Small intestine (tissue), 7 donors: ENCODE data around the gene EFNA2. TPM values are rescaled to one million over a fixed set of nuclear protein-coding genes. Genes with fewer than 3 reads are reported as not detected.
A peak's percentile ranks its signal among the peaks of the same experiment; 100 is the strongest.

Experiments
- DNase-seq, 2 donors: peaks; one replicate each; pipeline versions ENCODE4 v3.0.0 to v3.0.0-alpha.2; 2013
- FAIRE-seq: peaks from 2 replicates; lab custom pipeline; 2012; peaks lifted over from hg19 to GRCh38; lab: Jason Lieb, UNC
- H3K27ac ChIP-seq, 3 donors: one replicate each; pipeline ENCODE4 v1.5.1; 2013; ENCODE audit warnings: low read length in 2 of 3, mild to moderate bottlenecking in 2 of 3, control low read depth in 1 of 3, inconsistent platforms in 1 of 3, low read depth in 1 of 3, moderate library complexity in 1 of 3
- H3K27me3 ChIP-seq, 3 donors: one replicate each; pipeline ENCODE4 v1.6.1; 2013; ENCODE audit warnings: low read length in 3 of 3, inconsistent platforms in 1 of 3; ENCODE audit not compliant: control insufficient read depth in 3 of 3, insufficient read depth in 3 of 3
- H3K36me3 ChIP-seq, 3 donors: one replicate each; pipeline ENCODE4 v1.6.1; 2013; ENCODE audit warnings: low read length in 3 of 3, inconsistent platforms in 1 of 3, low read depth in 1 of 3, mild to moderate bottlenecking in 1 of 3, moderate library complexity in 1 of 3; ENCODE audit not compliant: control insufficient read depth in 3 of 3, insufficient read depth in 2 of 3
- H3K4me1 ChIP-seq, 3 donors: one replicate each; pipeline ENCODE4 v1.6.1; 2013; ENCODE audit warnings: low read length in 2 of 3, inconsistent platforms in 1 of 3, low read depth in 1 of 3, mild to moderate bottlenecking in 1 of 3, moderate library complexity in 1 of 3; ENCODE audit not compliant: control insufficient read depth in 3 of 3, insufficient read depth in 2 of 3
- H3K4me3 ChIP-seq, 3 donors: one replicate each; pipeline ENCODE4 v1.5.1; 2013; ENCODE audit warnings: low read length in 3 of 3, control low read depth in 1 of 3, inconsistent platforms in 1 of 3, low read depth in 1 of 3, mild to moderate bottlenecking in 1 of 3, moderate library complexity in 1 of 3
- H3K9me3 ChIP-seq, 2 donors: one replicate each; pipeline ENCODE4 v1.6.1; 2013; ENCODE audit warnings: low read depth in 1 of 2, low read length in 1 of 2; ENCODE audit not compliant: control insufficient read depth in 2 of 2, insufficient read depth in 1 of 2
- WGBS, 3 donors: extraction: QIAGEN DNeasy Blood & Tissue Kit; methylation state at CpG; one replicate each; pipeline ENCODE4 v1.1.7; 2013; 5-methylcytosine and 5-hydroxymethylcytosine counted together
- polyA plus RNA-seq, 4 donors: library from polyadenylated mRNA; stranded (reverse) in 3 of 4; unstranded in 1 of 4; fragments of 200-250 nt in 3 of 4; fragments of 120-200 nt in 1 of 4; gene quantifications; one replicate each; pipeline versions ENCODE4 v1.2.1 to v1.2.3, GENCODE V29; 2013
- donor health status: healthy with polysubstance abuse.
- donor health status: control.
- donor health status: control.
- donor health status: Bipolar disorder and iron deficiency.
- donor health status: healthy.

Gene EFNA2
- polyA plus RNA-seq, 4 donors: 17.7 to 31.3 (median 27.6) TPM

DNA sequence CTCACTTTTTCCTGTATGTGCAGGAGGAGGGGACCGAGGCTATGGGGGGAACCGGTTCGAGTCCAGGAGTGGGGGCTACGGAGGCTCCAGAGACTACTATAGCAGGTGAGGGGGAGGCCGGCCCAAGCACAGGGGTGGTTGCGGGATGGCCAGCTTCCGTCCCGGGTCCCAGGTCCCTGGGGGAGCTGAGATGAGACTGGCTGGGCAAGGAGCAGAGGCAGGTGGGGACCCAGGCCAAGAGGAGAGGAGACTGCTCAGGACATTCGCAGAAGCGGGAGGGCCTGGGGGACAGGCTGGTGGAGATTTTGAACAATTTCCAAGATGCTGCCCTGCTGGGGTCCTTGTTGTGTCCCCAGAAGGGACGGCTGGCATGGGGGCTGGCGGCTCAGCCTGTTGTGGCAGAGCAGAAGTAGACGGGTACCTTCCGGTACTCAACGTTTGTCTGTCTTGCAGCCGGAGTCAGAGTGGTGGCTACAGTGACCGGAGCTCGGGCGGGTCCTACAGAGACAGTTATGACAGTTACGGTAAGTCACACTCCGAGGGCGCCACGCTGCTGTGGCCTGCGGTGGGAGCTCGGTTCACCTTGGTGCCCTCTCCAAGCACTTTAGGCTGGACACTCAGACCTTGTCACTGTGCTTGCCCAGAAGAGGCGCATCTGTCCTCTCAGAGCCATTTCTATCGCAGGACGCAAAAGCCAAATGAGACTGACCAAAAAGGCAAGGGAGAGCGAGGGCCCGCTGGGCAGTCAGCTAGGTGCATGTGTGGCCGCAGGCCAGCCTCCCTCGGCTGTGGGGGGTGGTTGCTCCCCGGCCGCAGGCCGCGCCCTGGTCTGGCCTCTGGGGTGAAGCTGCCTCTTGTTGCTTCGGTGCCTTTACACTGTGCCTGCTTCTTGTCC, 13.9 kb upstream of the EFNA2 start:
- Histone ChIP-seq H3K9me3 (no peaks in the 10 kb centered on the region), H3K4me1 (peaks cover 10 to 68% (median 17%) of the 10 kb centered on the region in 3 donors), H3K4me3 (peak overlapping the region in 1 of 3 donors; percentile 86), H3K36me3 (peaks cover 14 to 62% (median 28%) of the 10 kb centered on the region in 3 donors), H3K27me3 (no peaks in the 10 kb centered on the region), H3K27ac (peak overlapping the region in 1 of 3 donors; percentile 39)
- WGBS, 3 donors: 66 to 75% (median 71%) methylated on average over 37 of the region's 37 CpGs
- DNase-seq (no peak), FAIRE-seq (no peak)

- H3K4me3 ChIP-seq: no peak overlapping the region
- DNase-seq: peak in 1 of 2 donors; percentile 30
- FAIRE-seq: no peak
These were observed 13.0 kb upstream of the EFNA2 start for GRCh38 chr19:1272423-1273262.

DNA sequence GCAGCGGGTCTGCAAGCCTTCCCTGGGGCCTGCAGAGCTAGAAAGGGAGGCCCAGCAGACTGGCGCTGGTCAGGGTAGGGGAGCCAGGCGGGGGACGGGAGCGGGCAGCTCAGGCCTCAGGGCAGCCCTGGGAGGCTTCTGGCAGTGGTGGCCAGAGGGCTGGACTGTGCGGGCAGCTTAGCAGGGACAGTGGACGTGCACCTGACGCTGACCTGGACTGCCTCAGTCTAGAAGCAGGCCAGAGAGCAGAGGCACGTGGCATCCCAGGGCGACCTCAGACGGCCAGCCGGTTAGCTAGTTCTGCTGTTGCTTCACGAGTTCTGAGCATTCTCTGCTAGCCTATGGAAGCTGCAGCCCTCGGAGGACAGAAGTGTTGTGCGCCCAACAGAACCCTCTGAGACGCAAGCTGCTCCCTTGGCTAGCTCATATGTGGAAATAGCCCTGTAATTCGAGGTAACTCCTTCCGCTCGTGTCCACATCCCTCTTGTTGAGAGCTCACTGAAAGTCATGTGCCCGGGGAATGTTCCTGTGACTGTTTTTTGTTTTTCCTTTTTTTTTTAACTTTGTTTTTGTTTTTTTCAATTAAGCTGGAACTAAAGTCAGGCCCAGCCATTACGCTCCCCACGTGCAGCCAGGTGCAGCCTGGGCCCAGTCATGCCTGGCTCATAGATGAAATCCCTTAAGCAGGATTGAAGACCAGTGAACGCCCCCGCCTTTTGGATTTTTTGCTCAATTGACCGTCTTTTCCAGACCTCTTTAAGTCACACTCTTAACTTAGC, 12.2 kb upstream of the EFNA2 start:
- peak overlapping the region in 1 of 3 donors; percentile 6 for H3K27ac ChIP-seq

More at GRCh38 chr19:1272423-1273262, 13.0 kb upstream of the EFNA2 start:
- H3K9me3 ChIP-seq: no peaks in the 10 kb centered on the region
- WGBS, 3 donors: 66 to 78% (median 69%) methylated on average over 33 of the region's 33 CpGs
- H3K36me3 ChIP-seq: peaks cover 14 to 71% (median 28%) of the 10 kb centered on the region in 3 donors
- no peaks in the 10 kb centered on the region for H3K27me3 ChIP-seq
- peaks cover 9 to 62% (median 10%) of the 10 kb centered on the region in 3 donors for H3K4me1 ChIP-seq
- peak overlapping the region in 1 of 3 donors; percentile 6 for H3K27ac ChIP-seq

GRCh38 chr19:1274081-1274851, 11.4 kb upstream of the EFNA2 start:
- peaks cover 6 to 50% (median 6%) of the 10 kb centered on the region in 3 donors for H3K4me1 ChIP-seq
- 80 to 89% (median 85%) methylated on average over 42 to 46 of the region's 46 CpGs for WGBS, 3 donors

More for the DNA sequence above, 12.2 kb upstream of the EFNA2 start:
- no peak overlapping the region for H3K4me3 ChIP-seq
- H3K27me3 ChIP-seq: no peaks in the 10 kb centered on the region
- H3K36me3 ChIP-seq: peaks cover 14 to 79% (median 28%) of the 10 kb centered on the region in 3 donors
- H3K9me3 ChIP-seq: no peaks in the 10 kb centered on the region
- WGBS, 3 donors: 79 to 84% (median 82%) methylated on average over 24 to 25 of the region's 25 CpGs
- DNase-seq: no peak
- peaks cover 6 to 54% (median 6%) of the 10 kb centered on the region in 3 donors for H3K4me1 ChIP-seq
- FAIRE-seq: no peak

GRCh38 chr19:1274852-1275259, 10.8 kb upstream of the EFNA2 start:
- no peaks in the 10 kb centered on the region for H3K27me3 ChIP-seq
- peaks cover 6 to 49% (median 6%) of the 10 kb centered on the region in 3 donors for H3K4me1 ChIP-seq
- FAIRE-seq: no peak
- peaks cover 14 to 90% (median 30%) of the 10 kb centered on the region in 3 donors for H3K36me3 ChIP-seq
- H3K9me3 ChIP-seq: no peaks in the 10 kb centered on the region
- no peak for DNase-seq
- H3K4me3 ChIP-seq: peak overlapping the region; percentile 25 to 59 (median 36)
- H3K27ac ChIP-seq: peak overlapping the region; percentile 90 to 100 (median 96)
- WGBS, 3 donors: 24 to 34% (median 25%) methylated on average over 31 to 44 of the region's 44 CpGs

More at GRCh38 chr19:1274081-1274851, 11.4 kb upstream of the EFNA2 start:
- no peaks in the 10 kb centered on the region for H3K9me3 ChIP-seq
- DNase-seq: no peak
- peaks cover 14 to 87% (median 30%) of the 10 kb centered on the region in 3 donors for H3K36me3 ChIP-seq
- FAIRE-seq: no peak
- H3K27me3 ChIP-seq: no peaks in the 10 kb centered on the region
- peak overlapping the region in 2 of 3 donors; percentile 36 to 59 for H3K4me3 ChIP-seq
- peak overlapping the region; percentile 90 to 100 (median 96) for H3K27ac ChIP-seq

DNA sequence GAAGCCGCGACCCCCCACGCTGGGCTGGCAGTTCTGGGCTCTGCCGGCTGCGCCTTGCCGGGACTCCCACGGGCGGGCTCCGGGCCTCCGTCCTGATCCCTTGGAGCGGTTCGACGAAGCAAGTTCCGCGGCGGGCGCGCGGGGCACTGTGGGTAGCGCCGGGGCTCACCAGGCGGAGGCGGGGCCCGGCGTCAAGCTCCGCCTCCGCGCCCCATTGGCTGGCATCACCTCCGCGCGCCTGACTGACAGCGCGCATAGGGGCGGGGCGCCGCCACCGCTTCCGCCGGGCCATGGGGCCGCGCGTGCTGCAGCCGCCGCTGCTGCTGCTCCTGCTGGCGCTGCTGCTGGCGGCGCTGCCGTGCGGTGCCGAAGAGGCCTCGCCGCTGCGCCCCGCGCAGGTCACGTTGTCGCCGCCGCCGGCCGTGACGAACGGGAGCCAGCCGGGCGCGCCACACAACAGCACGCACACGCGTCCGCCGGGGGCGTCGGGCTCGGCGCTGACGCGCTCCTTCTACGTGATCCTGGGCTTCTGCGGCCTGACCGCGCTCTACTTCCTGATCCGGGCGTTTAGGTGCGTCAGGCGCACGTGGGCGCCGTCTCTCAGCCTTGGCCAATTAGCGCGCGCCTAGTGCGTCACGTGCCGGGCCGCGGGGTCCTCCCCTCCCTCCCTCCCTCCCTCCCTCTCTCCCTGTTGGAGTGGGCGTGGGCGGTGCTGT, 10.3 kb upstream of the EFNA2 start, which contains the start of gene FAM174C:
Gene FAM174C (plus strand): TSS at position 271 of the 716 bp plus-strand sequence. CDS start 20 bp downstream, at position 291.
- WGBS, 3 donors: 0% methylated on average over 59 to 98 of the region's 98 CpGs
- peak within 1 kb of the TSS; percentile 96 to 100 (median 98) for H3K27ac ChIP-seq
- no peaks in the 10 kb centered on the region for H3K27me3 ChIP-seq
- H3K4me3 ChIP-seq: peak within 1 kb of the TSS; percentile 43 to 82 (median 59)
- no peaks in the 10 kb centered on the region for H3K9me3 ChIP-seq
- peak; percentile 95 to 97 for DNase-seq
- H3K4me1 ChIP-seq: peaks cover 6 to 44% (median 6%) of the 10 kb centered on the region in 3 donors
- no peak for FAIRE-seq
- H3K36me3 ChIP-seq: peaks cover 14 to 90% (median 30%) of the 10 kb centered on the region in 3 donors
